ENCODE measurements around the gene HMCN2.

The HMCN2 gene

DNA sequence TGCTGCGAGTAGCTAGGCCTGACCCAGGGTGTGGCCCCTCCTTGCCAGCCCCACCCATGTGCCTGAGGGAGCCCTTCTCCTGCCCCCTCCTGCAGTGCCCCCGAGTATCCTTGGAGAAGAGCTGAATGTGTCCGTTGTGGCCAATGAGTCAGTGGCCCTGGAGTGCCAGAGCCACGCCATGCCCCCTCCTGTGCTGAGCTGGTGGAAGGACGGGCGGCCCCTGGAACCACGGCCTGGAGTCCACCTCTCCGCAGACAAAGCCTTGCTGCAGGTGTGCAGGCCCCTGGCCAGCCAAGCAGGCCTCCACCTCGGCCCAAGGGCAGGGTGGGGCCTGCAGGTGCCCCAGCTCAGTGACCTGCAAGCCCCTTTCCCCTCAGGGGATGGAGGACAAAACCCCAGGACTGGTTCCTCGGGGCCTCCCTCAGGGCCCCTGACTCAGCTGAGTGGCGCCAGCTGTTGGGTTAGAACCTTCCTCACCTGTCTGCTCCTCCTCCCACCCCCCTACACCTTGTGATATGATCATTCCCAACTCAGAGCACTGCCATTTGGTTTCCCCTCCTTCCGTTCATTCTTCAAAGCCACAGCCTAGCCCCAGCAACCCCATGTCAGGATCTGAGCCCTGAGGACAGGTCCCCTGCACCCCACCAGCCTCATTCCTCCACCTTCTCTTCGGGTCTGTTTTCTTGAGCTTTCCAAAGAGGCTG is 99.2 kb downstream of the HMCN2 start:
- no peak for DNase-seq (ENCODE audit: low read depth in 4 of 4, low spot score in 1 of 4)

- no peak for DNase-seq (ENCODE audit: low read depth in 4 of 4, low spot score in 1 of 4)
Measured at GRCh38 chr9:130365323-130365721, 99.8 kb downstream of the HMCN2 start.

DNA sequence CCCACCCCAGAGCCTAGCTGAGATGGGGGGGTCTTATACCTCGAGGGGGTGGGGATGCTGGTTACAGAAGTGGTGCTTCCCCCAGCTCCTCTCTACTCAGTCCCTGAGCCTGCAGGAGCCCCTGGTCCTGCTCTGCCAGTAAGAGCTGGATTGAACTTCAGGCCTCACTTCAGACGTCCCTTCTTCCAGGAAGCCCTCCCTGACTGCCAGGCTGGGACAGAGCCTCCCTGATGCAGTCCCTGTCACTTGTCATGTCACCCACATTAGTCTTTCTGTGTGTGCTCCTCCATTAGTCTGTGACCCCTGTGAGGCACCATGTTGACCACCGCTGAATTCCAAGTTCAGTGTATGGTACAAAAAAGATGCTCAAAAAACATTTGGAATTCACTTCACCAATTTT is 100.5 kb downstream of the HMCN2 start:
- no peak for DNase-seq (ENCODE audit: low read depth in 4 of 4, low spot score in 1 of 4)

DNA sequence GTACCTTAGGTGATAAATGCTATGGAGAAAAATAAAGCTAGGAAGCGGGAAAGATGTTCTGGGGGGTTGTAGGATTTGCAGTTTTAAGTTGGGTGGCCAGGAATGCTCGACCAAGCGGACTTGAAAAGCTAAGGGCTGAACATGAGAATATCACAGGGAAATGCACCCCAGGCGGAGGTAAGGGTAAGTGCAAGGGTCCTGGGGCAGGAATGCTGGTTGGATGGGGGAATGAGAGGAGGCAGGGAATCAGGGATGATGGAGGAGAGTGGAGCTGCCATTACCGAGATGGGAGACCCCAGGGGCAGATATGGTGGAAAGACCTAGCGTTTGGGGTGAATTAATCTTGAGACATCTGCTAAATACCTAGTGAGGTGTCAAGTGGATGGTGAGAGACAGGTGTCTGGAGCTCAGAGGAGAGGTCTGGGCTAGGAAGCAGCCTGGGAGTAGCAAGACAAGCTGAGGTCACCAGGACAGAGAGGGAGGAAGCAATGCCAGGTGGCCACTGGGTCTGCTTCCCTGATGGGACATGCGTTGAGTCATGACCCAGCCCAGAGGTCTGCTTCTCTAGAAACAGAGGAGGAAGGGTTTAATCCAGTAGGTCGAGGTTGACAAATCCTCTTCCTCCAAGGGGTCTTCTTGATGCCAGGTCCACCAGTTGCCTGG is 101.5 kb downstream of the HMCN2 start:
- no peak for DNase-seq (ENCODE audit: low read depth in 4 of 4, low spot score in 1 of 4)

DNA sequence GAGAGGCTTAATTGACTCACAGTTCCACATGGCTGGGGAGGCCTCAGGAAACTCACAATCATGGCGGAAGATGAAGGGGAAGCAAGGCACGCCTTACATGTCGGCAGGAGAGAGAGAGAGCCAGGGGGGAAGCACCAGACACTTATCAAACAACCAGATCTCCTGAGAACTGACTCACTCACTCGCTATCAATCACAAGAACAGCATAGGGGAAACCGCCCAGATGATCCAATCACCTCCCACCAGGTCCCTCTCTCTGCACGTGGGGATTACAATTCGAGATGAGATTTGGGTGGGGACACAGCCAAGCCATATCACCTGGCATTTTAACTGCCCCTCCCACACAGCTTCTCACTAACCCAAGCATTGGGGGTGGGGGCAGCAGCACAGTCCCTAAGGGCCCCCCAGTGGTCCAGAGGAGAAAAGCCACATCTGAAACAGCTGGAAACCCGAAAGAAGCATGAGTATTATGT is 103.1 kb downstream of the HMCN2 start:
- peak in 2 of 4 experiments; percentile 13 to 21 for DNase-seq (ENCODE audit: low read depth in 4 of 4, low spot score in 1 of 4)

DNA sequence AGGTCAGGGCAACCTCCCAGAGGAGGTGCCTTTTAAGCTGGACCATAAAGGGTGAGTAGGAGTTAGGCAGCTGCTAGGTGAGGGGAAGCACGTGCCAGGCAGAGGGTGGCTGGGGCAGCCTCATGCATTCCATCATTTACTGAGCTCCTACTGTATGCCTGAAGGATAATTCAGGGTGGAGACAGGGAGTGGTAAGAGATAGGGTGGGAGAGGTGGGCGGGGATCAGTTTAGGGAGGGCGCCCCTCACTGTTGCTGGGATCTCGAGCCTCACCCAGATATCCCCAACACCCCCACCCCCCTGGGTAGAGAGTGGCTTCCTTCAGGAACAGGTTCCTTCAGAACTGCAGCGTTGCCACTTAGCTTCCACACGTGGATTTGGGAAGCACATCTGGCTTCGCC is 104.7 kb downstream of the HMCN2 start:
- no peak for DNase-seq (ENCODE audit: low read depth in 4 of 4, low spot score in 1 of 4)

- DNase-seq (ENCODE audit: low read depth in 4 of 4, low spot score in 1 of 4), result no peak
Measured at GRCh38 chr9:130371196-130371966, 105.8 kb downstream of the HMCN2 start.

DNA sequence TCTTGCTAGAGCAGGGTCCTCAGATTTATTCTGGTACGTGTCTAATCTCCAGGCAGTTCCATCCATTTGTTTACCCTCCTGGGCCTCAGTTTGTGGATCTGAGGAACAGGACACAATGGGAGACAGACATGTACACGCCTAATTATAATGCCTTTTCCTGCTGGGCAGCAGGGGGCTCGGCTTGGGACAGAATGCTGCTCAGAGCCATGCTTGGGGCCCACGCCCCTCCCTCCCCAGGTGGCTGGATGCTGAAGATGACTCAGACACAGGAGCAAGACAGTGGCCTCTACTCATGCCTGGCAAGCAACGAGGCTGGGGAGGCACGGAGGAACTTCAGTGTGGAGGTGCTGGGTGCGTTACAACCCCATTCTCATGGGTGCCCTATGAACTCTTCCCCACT is 106.5 kb downstream of the HMCN2 start:
- no peak for DNase-seq (ENCODE audit: low read depth in 4 of 4, low spot score in 1 of 4)

- DNase-seq (ENCODE audit: low read depth in 4 of 4, low spot score in 1 of 4), result no peak
Measured at GRCh38 chr9:130373679-130374325, 108.2 kb downstream of the HMCN2 start.

DNA sequence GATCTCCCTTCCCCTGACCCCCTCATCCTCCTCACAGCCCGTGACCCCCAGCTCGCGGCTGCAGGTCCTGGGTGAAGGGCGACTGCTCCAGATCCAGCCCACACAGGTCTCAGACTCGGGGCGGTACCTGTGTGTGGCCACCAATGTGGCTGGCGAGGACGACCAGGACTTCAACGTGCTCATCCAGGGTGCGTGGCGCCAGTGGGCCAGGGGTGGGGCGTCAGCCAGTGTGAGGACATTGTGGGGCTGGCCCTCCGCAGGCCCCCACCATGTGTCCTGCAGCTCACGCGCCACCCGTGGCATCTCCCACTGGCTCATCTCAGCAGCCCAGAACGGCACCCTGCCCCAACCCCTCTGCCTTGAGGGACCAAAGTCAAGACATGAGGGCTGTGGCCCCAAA is 112.1 kb downstream of the HMCN2 start:
- DNase-seq (ENCODE audit: low read depth in 4 of 4, low spot score in 1 of 4), result no peak

GRCh38 chr9:130378875-130379648 is 113.5 kb downstream of the HMCN2 start:
- no peak for DNase-seq (ENCODE audit: low read depth in 4 of 4, low spot score in 1 of 4)

DNA sequence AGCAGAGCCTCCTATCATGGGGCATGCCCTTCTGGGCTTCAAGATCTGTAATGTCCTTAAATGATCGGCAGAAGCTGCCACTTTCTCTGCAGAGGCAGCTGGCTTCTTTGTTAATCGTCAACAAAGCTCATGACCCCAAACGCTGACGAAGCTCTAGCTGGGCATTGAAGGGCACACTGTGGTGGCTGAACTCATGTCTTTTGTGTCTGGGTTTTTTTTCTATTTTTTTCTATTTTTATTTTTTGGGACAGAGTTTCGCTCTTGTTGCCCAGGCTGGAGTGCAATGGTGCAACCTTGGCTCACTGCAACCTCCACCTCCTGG is 114.0 kb downstream of the HMCN2 start:
- DNase-seq (ENCODE audit: low read depth in 4 of 4, low spot score in 1 of 4), result no peak

DNA sequence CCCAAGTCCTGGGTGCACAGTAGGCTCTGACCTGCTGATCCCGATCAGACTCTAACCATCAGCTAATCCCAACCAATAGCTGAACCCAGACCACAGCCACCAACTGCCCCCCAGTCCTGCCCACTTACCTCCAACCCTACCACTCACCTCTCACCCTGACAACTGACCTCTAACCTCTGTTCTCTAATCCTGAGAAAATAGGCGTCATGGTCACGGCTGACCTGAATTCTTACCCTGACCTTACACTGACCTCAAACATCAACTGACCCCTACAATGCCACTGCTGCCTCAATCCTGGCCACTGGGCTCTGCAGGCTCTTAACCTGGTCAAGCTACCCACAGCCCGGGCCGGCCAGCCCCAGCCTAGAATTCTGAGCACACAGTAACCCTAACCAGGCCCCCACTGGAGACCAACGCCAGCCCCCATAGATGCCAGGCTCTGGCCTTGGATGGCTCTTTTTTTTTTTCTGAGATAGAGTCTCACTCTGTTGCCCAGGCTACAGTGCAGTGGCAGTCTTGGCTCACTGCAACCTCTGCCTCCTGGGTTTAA is 115.4 kb downstream of the HMCN2 start:
- DNase-seq (ENCODE audit: low read depth in 4 of 4, low spot score in 1 of 4), result no peak

DNA sequence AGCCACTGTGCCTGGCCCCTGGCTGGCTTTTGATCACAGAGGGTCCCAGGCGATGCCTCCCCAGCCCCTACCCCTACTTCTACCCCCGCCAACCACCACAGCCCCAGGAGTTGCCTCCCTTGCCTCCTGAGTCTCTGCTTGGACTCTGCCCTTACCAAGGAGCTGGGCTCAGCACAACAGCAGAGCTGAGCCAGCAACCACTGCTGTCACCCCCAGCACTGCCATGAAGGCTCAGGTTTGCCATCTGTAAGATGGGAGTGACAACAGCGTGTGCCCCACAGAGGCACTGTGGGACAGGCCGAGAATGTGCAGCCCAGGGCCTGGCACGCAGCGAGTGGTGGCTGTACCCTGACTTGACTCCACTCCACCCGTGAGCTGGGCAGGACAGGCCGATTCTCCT is 116.1 kb downstream of the HMCN2 start:
- DNase-seq (ENCODE audit: low read depth in 4 of 4, low spot score in 1 of 4), result no peak

DNA sequence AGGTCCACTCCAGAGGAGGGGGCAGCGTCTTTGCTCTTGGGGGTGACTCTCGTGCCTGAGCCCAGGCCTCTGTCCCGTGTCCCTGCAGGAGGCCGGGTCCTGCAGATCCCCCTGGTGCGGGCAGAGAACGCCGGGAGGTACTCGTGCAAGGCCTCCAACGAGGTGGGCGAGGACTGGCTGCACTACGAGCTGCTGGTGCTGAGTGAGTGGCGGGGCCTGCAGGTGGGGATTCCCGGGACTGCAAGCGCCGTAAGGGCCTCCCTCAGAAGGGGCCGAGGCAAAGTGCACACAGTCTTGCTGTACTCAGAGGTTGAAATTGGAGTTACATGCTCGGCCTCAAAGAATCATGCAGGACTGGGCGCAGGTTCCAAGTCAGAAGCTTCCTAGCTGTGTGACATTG is 116.5 kb downstream of the HMCN2 start:
- DNase-seq (ENCODE audit: low read depth in 4 of 4, low spot score in 1 of 4), result no peak

- DNase-seq (ENCODE audit: low read depth in 4 of 4, low spot score in 1 of 4), result no peak
Measured at GRCh38 chr9:130382636-130383349, 117.2 kb downstream of the HMCN2 start.

- DNase-seq (ENCODE audit: low read depth in 4 of 4, low spot score in 1 of 4), result no peak
Measured at GRCh38 chr9:130383350-130383715, 117.8 kb downstream of the HMCN2 start.

- DNase-seq (ENCODE audit: low read depth in 4 of 4, low spot score in 1 of 4), result no peak
Measured at GRCh38 chr9:130383979-130384676, 118.6 kb downstream of the HMCN2 start.

GRCh38 chr9:130385257-130385656 is 119.7 kb downstream of the HMCN2 start:
- no peak for DNase-seq (ENCODE audit: low read depth in 4 of 4, low spot score in 1 of 4)

DNA sequence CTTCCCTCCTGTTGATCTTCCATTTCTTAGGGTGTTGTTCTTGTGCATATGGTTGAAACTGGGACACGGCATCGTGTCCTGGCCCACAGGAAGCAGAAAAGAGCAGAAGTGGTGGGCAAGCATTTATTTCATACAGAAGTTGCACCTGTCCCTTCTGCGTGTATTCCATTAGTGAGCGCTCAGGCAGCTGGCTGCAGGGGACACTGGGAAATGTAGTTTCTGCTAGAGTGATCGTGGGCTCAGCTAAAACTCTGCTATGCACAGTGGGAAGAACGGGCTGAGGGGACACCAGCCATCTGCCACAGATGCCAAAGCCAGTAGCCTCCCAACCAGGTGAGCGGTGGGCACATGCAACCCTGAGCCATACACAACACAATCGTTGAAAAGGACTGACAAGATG is 121.8 kb downstream of the HMCN2 start:
- no peak for DNase-seq (ENCODE audit: low read depth in 4 of 4, low spot score in 1 of 4)
